ENCODE results near the gene ZNF804B. TPM values are rescaled to one million over a fixed set of nuclear protein-coding genes. Genes with fewer than 3 reads are reported as not detected.

ZNF804B gene
- total and polyA plus RNA-seq, 4 donors = not detected

DNA sequence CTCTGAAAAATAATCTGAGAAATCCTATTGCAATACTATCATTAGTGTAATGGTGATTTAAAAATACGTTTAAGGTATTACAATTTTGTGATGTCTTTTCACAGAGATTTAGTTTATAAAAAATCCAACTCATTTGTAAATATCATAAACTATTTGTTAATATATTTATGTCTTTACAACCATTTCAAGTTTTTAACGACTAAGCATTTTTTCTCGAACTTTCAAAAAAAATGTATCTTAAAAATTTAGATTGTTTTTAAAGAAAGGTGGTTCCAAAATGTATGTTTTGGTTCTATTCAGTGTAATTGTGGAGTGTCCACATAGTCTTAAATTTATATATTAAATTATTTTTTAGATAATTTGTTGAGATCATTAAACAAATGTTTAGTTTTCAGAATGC, 170.2 kb downstream of the ZNF804B start:
- DNase-seq (ENCODE audit: low spot score) = no peak
- Histone ChIP-seq H3K9me3 (ENCODE audit: control insufficient read depth in 4 of 4, low read length in 3 of 4) (no peaks in the 10 kb centered on the region), H3K4me3 (ENCODE audit: low read depth in 1 of 3, low read length in 3 of 3) (no peak overlapping the region), H3K27me3 (ENCODE audit: control insufficient read depth in 4 of 4, insufficient read depth in 4 of 4, low read length in 3 of 4) (peaks cover 0 to 3% (median 0%) of the 10 kb centered on the region in 4 donors), H3K9ac (ENCODE audit: low read depth in 1 of 2, low read length in 2 of 2) (no peak overlapping the region), H3K27ac (ENCODE audit: low read depth in 1 of 2, low read length in 2 of 2) (no peak overlapping the region), H3K36me3 (ENCODE audit: control insufficient read depth in 4 of 4, insufficient read depth in 3 of 4, low read depth in 1 of 4, low read length in 3 of 4) (no peaks in the 10 kb centered on the region), H3K4me1 (ENCODE audit: control insufficient read depth in 4 of 4, insufficient read depth in 4 of 4, low read length in 3 of 4) (no peaks in the 10 kb centered on the region)
- WGBS = 74% methylated on average over 3 of the region's 3 CpGs
- TF ChIP-seq YY1 (IDR thresholded peaks at IDR 0.05) (no peak), EGR1 (IDR thresholded peaks at IDR 0.05; ENCODE audit: low read depth in 2 of 2) (no peak), SP1 (IDR thresholded peaks at IDR 0.05) (no peak), FOXA2 (IDR thresholded peaks at IDR 0.05) (no peak), NR2F2 (IDR thresholded peaks at IDR 0.05) (no peak), RXRA (IDR thresholded peaks at IDR 0.05) (no peak), RAD21 (IDR thresholded peaks at IDR 0.05) (no peak), GABPA (IDR thresholded peaks at IDR 0.05 in 1 of 2, conservative IDR thresholded peaks at IDR 0.05 in 1 of 2) (no peak), HNF4A (conservative IDR thresholded peaks at IDR 0.05) (no peak), HNF4G (IDR thresholded peaks at IDR 0.05) (no peak), JUND (IDR thresholded peaks at IDR 0.05) (no peak), TAF1 (conservative IDR thresholded peaks at IDR 0.05) (no peak), FOXA1 (IDR thresholded peaks at IDR 0.05) (no peak)
- TF ChIP-seq, protein P1, sequence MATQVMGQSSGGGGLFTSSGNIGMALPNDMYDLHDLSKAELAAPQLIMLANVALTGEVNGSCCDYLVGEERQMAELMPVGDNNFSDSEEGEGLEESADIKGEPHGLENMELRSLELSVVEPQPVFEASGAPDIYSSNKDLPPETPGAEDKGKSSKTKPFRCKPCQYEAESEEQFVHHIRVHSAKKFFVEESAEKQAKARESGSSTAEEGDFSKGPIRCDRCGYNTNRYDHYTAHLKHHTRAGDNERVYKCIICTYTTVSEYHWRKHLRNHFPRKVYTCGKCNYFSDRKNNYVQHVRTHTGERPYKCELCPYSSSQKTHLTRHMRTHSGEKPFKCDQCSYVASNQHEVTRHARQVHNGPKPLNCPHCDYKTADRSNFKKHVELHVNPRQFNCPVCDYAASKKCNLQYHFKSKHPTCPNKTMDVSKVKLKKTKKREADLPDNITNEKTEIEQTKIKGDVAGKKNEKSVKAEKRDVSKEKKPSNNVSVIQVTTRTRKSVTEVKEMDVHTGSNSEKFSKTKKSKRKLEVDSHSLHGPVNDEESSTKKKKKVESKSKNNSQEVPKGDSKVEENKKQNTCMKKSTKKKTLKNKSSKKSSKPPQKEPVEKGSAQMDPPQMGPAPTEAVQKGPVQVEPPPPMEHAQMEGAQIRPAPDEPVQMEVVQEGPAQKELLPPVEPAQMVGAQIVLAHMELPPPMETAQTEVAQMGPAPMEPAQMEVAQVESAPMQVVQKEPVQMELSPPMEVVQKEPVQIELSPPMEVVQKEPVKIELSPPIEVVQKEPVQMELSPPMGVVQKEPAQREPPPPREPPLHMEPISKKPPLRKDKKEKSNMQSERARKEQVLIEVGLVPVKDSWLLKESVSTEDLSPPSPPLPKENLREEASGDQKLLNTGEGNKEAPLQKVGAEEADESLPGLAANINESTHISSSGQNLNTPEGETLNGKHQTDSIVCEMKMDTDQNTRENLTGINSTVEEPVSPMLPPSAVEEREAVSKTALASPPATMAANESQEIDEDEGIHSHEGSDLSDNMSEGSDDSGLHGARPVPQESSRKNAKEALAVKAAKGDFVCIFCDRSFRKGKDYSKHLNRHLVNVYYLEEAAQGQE (IDR thresholded peaks at IDR 0.05) = no peak
- TF ChIP-seq, protein P2, sequence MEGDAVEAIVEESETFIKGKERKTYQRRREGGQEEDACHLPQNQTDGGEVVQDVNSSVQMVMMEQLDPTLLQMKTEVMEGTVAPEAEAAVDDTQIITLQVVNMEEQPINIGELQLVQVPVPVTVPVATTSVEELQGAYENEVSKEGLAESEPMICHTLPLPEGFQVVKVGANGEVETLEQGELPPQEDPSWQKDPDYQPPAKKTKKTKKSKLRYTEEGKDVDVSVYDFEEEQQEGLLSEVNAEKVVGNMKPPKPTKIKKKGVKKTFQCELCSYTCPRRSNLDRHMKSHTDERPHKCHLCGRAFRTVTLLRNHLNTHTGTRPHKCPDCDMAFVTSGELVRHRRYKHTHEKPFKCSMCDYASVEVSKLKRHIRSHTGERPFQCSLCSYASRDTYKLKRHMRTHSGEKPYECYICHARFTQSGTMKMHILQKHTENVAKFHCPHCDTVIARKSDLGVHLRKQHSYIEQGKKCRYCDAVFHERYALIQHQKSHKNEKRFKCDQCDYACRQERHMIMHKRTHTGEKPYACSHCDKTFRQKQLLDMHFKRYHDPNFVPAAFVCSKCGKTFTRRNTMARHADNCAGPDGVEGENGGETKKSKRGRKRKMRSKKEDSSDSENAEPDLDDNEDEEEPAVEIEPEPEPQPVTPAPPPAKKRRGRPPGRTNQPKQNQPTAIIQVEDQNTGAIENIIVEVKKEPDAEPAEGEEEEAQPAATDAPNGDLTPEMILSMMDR (IDR thresholded peaks at IDR 0.05; ENCODE audit: low read depth, low read length, missing input control) = no peak
- TF ChIP-seq, protein P3, sequence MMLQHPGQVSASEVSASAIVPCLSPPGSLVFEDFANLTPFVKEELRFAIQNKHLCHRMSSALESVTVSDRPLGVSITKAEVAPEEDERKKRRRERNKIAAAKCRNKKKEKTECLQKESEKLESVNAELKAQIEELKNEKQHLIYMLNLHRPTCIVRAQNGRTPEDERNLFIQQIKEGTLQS (IDR thresholded peaks at IDR 0.05) = no peak
- TF ChIP-seq, protein P4, sequence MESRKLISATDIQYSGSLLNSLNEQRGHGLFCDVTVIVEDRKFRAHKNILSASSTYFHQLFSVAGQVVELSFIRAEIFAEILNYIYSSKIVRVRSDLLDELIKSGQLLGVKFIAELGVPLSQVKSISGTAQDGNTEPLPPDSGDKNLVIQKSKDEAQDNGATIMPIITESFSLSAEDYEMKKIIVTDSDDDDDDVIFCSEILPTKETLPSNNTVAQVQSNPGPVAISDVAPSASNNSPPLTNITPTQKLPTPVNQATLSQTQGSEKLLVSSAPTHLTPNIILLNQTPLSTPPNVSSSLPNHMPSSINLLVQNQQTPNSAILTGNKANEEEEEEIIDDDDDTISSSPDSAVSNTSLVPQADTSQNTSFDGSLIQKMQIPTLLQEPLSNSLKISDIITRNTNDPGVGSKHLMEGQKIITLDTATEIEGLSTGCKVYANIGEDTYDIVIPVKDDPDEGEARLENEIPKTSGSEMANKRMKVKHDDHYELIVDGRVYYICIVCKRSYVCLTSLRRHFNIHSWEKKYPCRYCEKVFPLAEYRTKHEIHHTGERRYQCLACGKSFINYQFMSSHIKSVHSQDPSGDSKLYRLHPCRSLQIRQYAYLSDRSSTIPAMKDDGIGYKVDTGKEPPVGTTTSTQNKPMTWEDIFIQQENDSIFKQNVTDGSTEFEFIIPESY (IDR thresholded peaks at IDR 0.05) = no peak

DNA sequence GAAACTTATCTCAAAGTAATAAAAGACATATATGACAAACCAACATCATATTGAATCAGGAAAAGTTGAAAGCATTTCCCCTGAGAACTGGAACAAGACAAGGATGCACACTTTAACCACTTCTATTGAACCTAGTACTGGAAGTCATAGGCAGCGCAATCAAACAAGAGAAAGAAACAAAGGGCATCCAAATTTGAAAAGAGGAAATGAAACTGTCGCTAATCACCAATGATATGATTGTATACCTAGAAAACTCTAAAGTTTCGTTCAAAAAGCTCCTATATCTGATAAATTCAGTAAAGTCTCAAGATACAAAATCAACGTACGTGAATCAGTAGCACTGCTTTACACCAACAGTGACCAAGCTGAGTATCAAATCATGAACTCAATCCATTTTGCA, 173.8 kb downstream of the ZNF804B start:
- H3K27ac ChIP-seq (ENCODE audit: low read depth in 1 of 2, low read length in 2 of 2) = no peak overlapping the region
- H3K27me3 ChIP-seq (ENCODE audit: control insufficient read depth in 4 of 4, insufficient read depth in 4 of 4, low read length in 3 of 4) = peaks cover 0 to 3% (median 0%) of the 10 kb centered on the region in 4 donors
- H3K9me3 ChIP-seq (ENCODE audit: control insufficient read depth in 4 of 4, low read length in 3 of 4) = no peaks in the 10 kb centered on the region
- WGBS = 79% methylated on average over 5 of the region's 5 CpGs
- H3K4me1 ChIP-seq (ENCODE audit: control insufficient read depth in 4 of 4, insufficient read depth in 4 of 4, low read length in 3 of 4) = no peaks in the 10 kb centered on the region
- no peaks in the 10 kb centered on the region for H3K36me3 ChIP-seq (ENCODE audit: control insufficient read depth in 4 of 4, insufficient read depth in 3 of 4, low read depth in 1 of 4, low read length in 3 of 4)
- H3K4me3 ChIP-seq (ENCODE audit: low read depth in 1 of 3, low read length in 3 of 3) = no peak overlapping the region
- no peak overlapping the region for H3K9ac ChIP-seq (ENCODE audit: low read depth in 1 of 2, low read length in 2 of 2)
- DNase-seq (ENCODE audit: low spot score) = no peak
- TF ChIP-seq, protein P3 (IDR thresholded peaks at IDR 0.05) = no peak
- TF ChIP-seq HNF4G (IDR thresholded peaks at IDR 0.05) (no peak), FOXA1 (IDR thresholded peaks at IDR 0.05) (no peak), GABPA (IDR thresholded peaks at IDR 0.05 in 1 of 2, conservative IDR thresholded peaks at IDR 0.05 in 1 of 2) (no peak), TAF1 (conservative IDR thresholded peaks at IDR 0.05) (no peak), SP1 (IDR thresholded peaks at IDR 0.05) (no peak), EGR1 (IDR thresholded peaks at IDR 0.05; ENCODE audit: low read depth in 2 of 2) (no peak), FOXA2 (IDR thresholded peaks at IDR 0.05) (no peak), NR2F2 (IDR thresholded peaks at IDR 0.05) (no peak), YY1 (IDR thresholded peaks at IDR 0.05) (no peak), HNF4A (conservative IDR thresholded peaks at IDR 0.05) (no peak), RXRA (IDR thresholded peaks at IDR 0.05) (no peak)
- TF ChIP-seq, protein P2 (IDR thresholded peaks at IDR 0.05; ENCODE audit: low read depth, low read length, missing input control) = no peak
- TF ChIP-seq, protein P4 (IDR thresholded peaks at IDR 0.05) = no peak

All from liver (tissue), 9 donors.